Ovary (tissue), 9 donors: Measurements from ENCODE around the gene BPI. TPM values are rescaled to one million over a fixed set of nuclear protein-coding genes. Genes with fewer than 3 reads are reported as not detected.
A peak's percentile ranks its signal among the peaks of the same experiment; 100 is the strongest.

Experiments used
- DNase-seq, 5 donors: peaks; one replicate each; pipeline ENCODE4 v3.0.0-alpha.2; 2019 to 2020
- H3K27ac ChIP-seq, 2 donors: fragments of 200-600 bp; one replicate each; pipeline versions ENCODE4 v1.5.1 to v1.8.0; 2019 to 2022
- H3K27me3 ChIP-seq: fragments of 200-600 bp; one replicate; pipeline ENCODE4 v1.8.0; 2022
- H3K36me3 ChIP-seq: fragments of 200-600 bp; sonication (generic); one replicate; pipeline ENCODE4 v1.5.1; 2019
- H3K4me1 ChIP-seq: one replicate; pipeline ENCODE4 v1.8.1; 2013; ENCODE audit warnings: mild to moderate bottlenecking, moderate library complexity; ENCODE audit not compliant: insufficient read depth
- H3K4me3 ChIP-seq: fragments of 200-600 bp; sonication (generic); one replicate; pipeline ENCODE4 v1.5.1; 2017
- H3K9me3 ChIP-seq, 2 donors: fragments of 200-600 bp in 1 of 2; sonication (generic) in 1 of 2; one replicate each; pipeline versions ENCODE4 v1.5.1 to v1.8.1; 2013 to 2019; ENCODE audit warnings: mild to moderate bottlenecking in 1 of 2, moderate library complexity in 1 of 2
- EP300 ChIP-seq: sonication (generic); formaldehyde crosslinking; IDR thresholded peaks from one replicate; pipeline ENCODE4 v1.6.1; 2017; ENCODE audit warnings: antibody characterized with exemption
- POLR2A ChIP-seq: fragments of 450-650 bp; IDR thresholded peaks from one replicate; pipeline ENCODE4 v1.6.1; 2017; ENCODE audit warnings: antibody characterized with exemption, mild to moderate bottlenecking, moderate library complexity
- WGBS, 3 donors: extraction: QIAGEN DNeasy Blood & Tissue Kit in 1 of 3; methylation state at CpG; one replicate each; pipeline versions ENCODE4 v1.1.5 to v1.1.7; 2013 to 2017; 5-methylcytosine and 5-hydroxymethylcytosine counted together
- intact Hi-C, 4 donors: fragments of 100-400 bp; cut with DNase I; formaldehyde crosslinking; loops; one replicate each; pipeline versions ENCODE4 v1.11.0 to v1.15.1; 2022 to 2023
- polyA plus RNA-seq, 2 donors: library from polyadenylated mRNA; stranded (reverse); fragments of 200-250 nt in 1 of 2; fragments of 350-450 nt in 1 of 2; fragmentation: Illumina TruSeq in 1 of 2; extraction: RNeasy Lipid Tissue Mini Kit (QIAGEN cat#74804) in 1 of 2; gene quantifications; one replicate each; pipeline ENCODE4 v1.2.3, GENCODE V29; 2013 to 2014
- total RNA-seq, 7 donors: library from RNA; depleted of rRNA in 2 of 7; stranded (reverse); fragments of >200 nt in 2 of 7; fragmentation: NEBNext Ultra II Directional in 3 of 7; extraction: Animal tissue kit (Norgen Biotek cat#: 25700) in 3 of 7; gene quantifications; one replicate each; pipeline versions ENCODE4 v1.1.0 to v1.2.4, GENCODE V29; 2016 to 2023
- TF ChIP-seq, protein P1 (sequence below), 3 donors: fragments of 450-650 bp in 2 of 3; fragments of 200-600 bp in 1 of 3; IDR thresholded peaks; one replicate each; pipeline versions ENCODE4 v1.5.1 to v1.8.0; 2016 to 2022; ENCODE audit warnings: antibody characterized with exemption in 3 of 3, mild to moderate bottlenecking in 1 of 3
- donor health status: DM: no; HTN: no; CAD: no; lungs with moderate emphysema.
- donor health status: DM: no; HTN: no; CAD: no.
- donor health status: Bipolar disorder and iron deficiency.
- donor health status: DM: yes; HTN: yes; CAD: no.
- donor health status: DM: no; HTN: no; CAD: no.
- donor health status: DM: yes; HTN: yes; CAD: no.

BPI gene
- total and polyA plus RNA-seq, 9 donors: 0.43 to 2.9 (median 1.1) TPM; not detected in 1

DNA sequence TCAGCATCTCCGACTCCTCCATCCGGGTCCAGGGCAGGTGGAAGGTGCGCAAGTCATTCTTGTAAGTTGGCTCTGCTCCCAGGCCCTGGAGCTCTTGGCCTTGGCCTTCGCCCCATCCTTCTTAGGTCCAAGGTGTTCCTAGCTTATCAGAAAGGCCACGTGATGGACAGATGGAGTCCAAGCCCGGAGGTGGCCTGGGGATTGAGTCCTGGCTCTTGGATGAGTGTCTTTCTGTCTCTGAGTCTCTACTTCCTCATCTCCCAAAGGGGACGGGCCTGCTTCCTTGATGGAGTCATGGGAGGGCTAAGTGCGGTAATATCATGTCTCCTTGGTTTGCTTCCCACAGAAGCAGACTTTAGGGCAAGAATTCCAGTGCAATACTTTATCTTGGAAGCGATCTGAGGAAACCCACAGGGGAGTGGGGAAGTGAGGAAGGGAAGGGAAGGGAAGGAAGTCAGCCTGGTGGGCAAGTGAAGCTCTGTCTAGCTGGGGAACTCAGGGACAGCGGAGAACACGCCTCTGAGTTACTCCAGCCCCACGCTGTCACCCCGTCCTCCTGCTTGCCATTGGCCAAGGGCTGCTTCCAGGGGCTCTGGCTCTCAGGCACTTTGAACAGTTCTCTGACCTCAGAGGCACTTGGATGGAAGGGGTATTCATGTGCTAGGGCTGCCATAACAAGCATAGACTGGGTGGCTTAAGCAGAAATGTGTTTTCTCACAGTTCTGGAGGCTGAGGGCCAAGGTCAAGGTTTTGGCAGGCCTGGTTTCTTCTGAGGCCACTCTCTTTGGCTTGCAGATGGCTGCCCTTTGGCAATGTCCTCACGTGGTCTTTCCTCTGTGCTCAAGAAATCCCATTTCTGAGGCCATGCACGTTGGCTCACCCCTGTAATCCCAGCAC, 47.2 kb downstream of the BPI start:
- no peak overlapping the region for H3K4me3 ChIP-seq
- 62 to 66% (median 65%) methylated on average over 15 of the region's 15 CpGs for WGBS, 3 donors
- H3K36me3 ChIP-seq: no peaks in the 10 kb centered on the region
- TF ChIP-seq, protein P1, sequence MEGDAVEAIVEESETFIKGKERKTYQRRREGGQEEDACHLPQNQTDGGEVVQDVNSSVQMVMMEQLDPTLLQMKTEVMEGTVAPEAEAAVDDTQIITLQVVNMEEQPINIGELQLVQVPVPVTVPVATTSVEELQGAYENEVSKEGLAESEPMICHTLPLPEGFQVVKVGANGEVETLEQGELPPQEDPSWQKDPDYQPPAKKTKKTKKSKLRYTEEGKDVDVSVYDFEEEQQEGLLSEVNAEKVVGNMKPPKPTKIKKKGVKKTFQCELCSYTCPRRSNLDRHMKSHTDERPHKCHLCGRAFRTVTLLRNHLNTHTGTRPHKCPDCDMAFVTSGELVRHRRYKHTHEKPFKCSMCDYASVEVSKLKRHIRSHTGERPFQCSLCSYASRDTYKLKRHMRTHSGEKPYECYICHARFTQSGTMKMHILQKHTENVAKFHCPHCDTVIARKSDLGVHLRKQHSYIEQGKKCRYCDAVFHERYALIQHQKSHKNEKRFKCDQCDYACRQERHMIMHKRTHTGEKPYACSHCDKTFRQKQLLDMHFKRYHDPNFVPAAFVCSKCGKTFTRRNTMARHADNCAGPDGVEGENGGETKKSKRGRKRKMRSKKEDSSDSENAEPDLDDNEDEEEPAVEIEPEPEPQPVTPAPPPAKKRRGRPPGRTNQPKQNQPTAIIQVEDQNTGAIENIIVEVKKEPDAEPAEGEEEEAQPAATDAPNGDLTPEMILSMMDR (IDR thresholded peaks at IDR 0.05): no peak
- TF ChIP-seq EP300 (no peak), POLR2A (no peak)
- intact Hi-C loops: no loop called here
- peak overlapping the region in 1 of 2 donors; percentile 41 for H3K27ac ChIP-seq
- H3K9me3 ChIP-seq: no peaks in the 10 kb centered on the region
- H3K27me3 ChIP-seq: no peaks in the 10 kb centered on the region
- DNase-seq: peak; percentile 54 to 88 (median 78)
- peaks cover 7% of the 10 kb centered on the region for H3K4me1 ChIP-seq

DNA sequence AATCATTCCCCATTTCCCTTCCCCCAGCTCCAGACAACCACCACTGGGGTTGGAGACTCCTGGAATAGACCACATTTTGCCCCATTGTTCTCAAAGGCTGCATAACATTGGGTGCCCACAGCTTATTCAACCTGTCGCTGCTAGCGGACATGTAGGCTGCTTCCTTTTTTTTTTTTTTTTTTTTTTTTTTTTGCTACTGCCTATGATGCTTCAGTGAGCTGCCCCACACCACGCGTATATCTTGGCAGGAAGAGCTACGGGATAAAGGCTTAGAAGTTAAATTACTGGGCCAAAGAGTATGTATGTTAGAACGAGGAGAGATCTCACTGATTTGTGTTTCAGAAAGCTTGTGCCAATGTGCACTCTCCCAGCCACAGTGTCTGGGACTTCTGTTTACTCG, 49.4 kb downstream of the BPI start:
- intact Hi-C loops: no loop called here
- H3K27ac ChIP-seq: no peak overlapping the region
- H3K4me1 ChIP-seq: peaks cover 7% of the 10 kb centered on the region
- H3K36me3 ChIP-seq: no peaks in the 10 kb centered on the region
- no peaks in the 10 kb centered on the region for H3K27me3 ChIP-seq
- no peak for DNase-seq
- WGBS, 3 donors: 57 to 62% (median 61%) methylated on average over 7 of the region's 7 CpGs
- H3K4me3 ChIP-seq: no peak overlapping the region
- H3K9me3 ChIP-seq: no peaks in the 10 kb centered on the region
- TF ChIP-seq POLR2A: no peak
- no peak for TF ChIP-seq EP300
- TF ChIP-seq, protein P1 (IDR thresholded peaks at IDR 0.05): no peak

DNA sequence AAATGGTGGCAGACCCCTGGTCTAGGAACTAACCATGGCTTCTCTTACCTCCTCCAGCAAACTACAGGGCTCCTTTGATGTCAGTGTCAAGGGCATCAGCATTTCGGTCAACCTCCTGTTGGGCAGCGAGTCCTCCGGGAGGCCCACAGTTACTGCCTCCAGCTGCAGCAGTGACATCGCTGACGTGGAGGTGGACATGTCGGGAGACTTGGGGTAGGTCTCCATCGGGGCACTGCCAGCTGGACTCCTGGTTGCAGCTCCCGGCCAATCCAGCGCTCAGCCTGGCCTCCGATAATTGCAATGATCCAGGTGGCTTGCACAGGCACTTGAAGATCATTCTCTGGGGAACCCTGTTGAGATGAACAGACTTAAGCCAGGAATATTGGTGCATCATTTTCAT, 50.3 kb downstream of the BPI start:
- H3K9me3 ChIP-seq: no peaks in the 10 kb centered on the region
- 93 to 96% (median 94%) methylated on average over 10 of the region's 10 CpGs for WGBS, 3 donors
- TF ChIP-seq POLR2A (no peak), EP300 (no peak)
- TF ChIP-seq, protein P1 (IDR thresholded peaks at IDR 0.05): no peak
- DNase-seq: no peak
- H3K27ac ChIP-seq: no peak overlapping the region
- H3K36me3 ChIP-seq: no peaks in the 10 kb centered on the region
- no peak overlapping the region for H3K4me3 ChIP-seq
- intact Hi-C loops: no loop called here
- peaks cover 7% of the 10 kb centered on the region for H3K4me1 ChIP-seq
- H3K27me3 ChIP-seq: no peaks in the 10 kb centered on the region

DNA sequence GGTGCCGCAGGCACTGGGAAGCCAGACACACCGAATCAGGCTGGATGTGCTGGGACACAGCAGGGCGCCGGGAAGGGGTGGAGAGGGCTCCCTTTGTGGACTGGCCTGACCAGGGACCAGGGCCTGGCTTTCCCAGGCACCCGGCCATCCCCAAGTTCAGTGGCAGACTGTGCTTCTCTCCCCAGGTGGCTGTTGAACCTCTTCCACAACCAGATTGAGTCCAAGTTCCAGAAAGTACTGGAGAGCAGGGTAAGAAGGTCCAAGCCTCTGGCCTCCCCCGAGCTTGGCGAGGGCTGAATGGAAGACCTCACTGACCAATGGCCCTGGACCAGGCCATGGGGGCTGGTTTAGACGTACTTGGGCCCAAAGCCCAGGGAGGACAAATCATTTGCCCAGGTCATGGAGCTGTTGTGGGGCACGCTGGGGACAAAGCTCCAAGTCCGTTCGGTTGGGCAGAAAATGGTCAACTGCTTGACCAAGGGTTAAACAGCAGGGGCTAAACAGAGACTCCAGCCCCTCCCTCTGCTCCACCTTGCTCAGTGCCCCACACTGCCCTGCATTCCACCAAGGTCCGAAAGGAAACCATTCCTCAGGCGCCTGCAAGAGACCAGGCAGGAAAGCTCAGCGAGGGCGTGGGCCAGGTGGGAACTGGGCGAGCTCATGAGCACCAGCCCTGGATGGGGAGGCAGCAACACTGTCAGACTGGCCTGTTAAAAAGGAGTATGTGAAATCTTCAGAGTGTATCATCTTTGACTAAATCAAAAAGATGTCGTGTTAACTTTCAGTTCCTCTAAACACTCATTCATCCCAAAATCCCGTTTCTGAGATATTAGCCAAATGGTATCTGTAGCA, 51.4 kb downstream of the BPI start:
- 81 to 86% (median 83%) methylated on average over 18 of the region's 18 CpGs for WGBS, 3 donors
- intact Hi-C loops: no loop called here
- Histone ChIP-seq H3K4me1 (peaks cover 7% of the 10 kb centered on the region), H3K4me3 (no peak overlapping the region), H3K9me3 (no peaks in the 10 kb centered on the region), H3K27ac (no peak overlapping the region), H3K27me3 (no peaks in the 10 kb centered on the region), H3K36me3 (no peaks in the 10 kb centered on the region)
- DNase-seq: no peak
- TF ChIP-seq, protein P1 (IDR thresholded peaks at IDR 0.05): no peak
- no peak for TF ChIP-seq EP300
- no peak for TF ChIP-seq POLR2A
